Measurements from ENCODE around the gene SLC39A6. TPM values are rescaled to one million over a fixed set of nuclear protein-coding genes. Genes with fewer than 3 reads are reported as not detected.

The SLC39A6 gene
- total RNA-seq, 1 experiment from 2014 or later: 70.5 TPM

- ChIA-PET RAD21 (ENCODE audit: low non-redundant PET in 1 of 2, low total read pairs in 2 of 2, uncharacterized antibody in 2 of 2, unreplicated experiment in 2 of 2) (no interaction called here), CTCF (interaction anchor here (1.6 kb wide), 1 partner anchor 17 kb away, joined by 3 read pairs; no protein-coding TSS in a partner anchor), POLR2A (no interaction called here)
- Histone ChIP-seq H3K79me2 (ENCODE audit: insufficient read depth, low read length) (no peaks in the 10 kb centered on the region), H3K27ac (ENCODE audit: low read depth, low read length) (no peak overlapping the region), H3K36me3 (ENCODE audit: control insufficient read depth in 1 of 2, insufficient read depth in 2 of 2, low read length in 2 of 2) (no peaks in the 10 kb centered on the region), H3K9ac (ENCODE audit: low read length) (no peak overlapping the region), H3K4me2 (ENCODE audit: low read length) (no peak overlapping the region), H2AFZ (ENCODE audit: low read depth, low read length, poor library complexity, severe bottlenecking) (no peak overlapping the region), H3K9me2 (ENCODE audit: insufficient read depth) (no peaks in the 10 kb centered on the region), H4K20me1 (ENCODE audit: insufficient read depth) (no peaks in the 10 kb centered on the region), H3K4me3 (replicated peaks in 1 of 2; ENCODE audit: low read depth in 1 of 2, low read length in 2 of 2) (no peak overlapping the region), H3K9me3 (ENCODE audit: control insufficient read depth in 1 of 2, insufficient read depth in 1 of 2, low read depth in 1 of 2, low read length in 2 of 2) (no peaks in the 10 kb centered on the region), H3K4me1 (ENCODE audit: control insufficient read depth in 1 of 2, insufficient read depth in 2 of 2, low read length in 2 of 2) (no peaks in the 10 kb centered on the region), H3K27me3 (ENCODE audit: insufficient read depth, low read length) (no peaks in the 10 kb centered on the region)
- intact Hi-C loops (cut with micrococcal nuclease): no loop called here
- no TSS peak for BruUV-seq (replicated peaks)
- ATAC-seq: no peak
- TF ChIP-seq CTCF (IDR thresholded peaks at IDR 0.05 in 2 of 3, conservative IDR thresholded peaks at IDR 0.05 in 1 of 3; ENCODE audit: borderline replicate concordance in 1 of 3, insufficient read depth in 1 of 3, low read depth in 2 of 3, low read length in 2 of 3): no peak
- TF ChIP-seq RAD21 (IDR thresholded peaks at IDR 0.05; ENCODE audit: low read depth): no peak
- TF ChIP-seq CBX3 (IDR thresholded peaks at IDR 0.05; ENCODE audit: low read depth): no peak
- no peak for TF ChIP-seq TCF7L2 (IDR thresholded peaks at IDR 0.05; ENCODE audit: borderline replicate concordance, extremely low read depth, insufficient read depth, insufficient read length)
- no peak for TF ChIP-seq ZFX (IDR thresholded peaks at IDR 0.05)
- no peak for TF ChIP-seq ZNF274 (IDR thresholded peaks at IDR 0.05; ENCODE audit: low read depth, low read length)
- no peak for TF ChIP-seq EZH2phosphoT487 (IDR thresholded peaks at IDR 0.05; ENCODE audit: borderline replicate concordance)
- TF ChIP-seq EGR1 (IDR thresholded peaks at IDR 0.05; ENCODE audit: low read depth): no peak
- no peak for TF ChIP-seq POLR2A (IDR thresholded peaks at IDR 0.05; ENCODE audit: borderline replicate concordance, extremely low read depth, insufficient read depth, insufficient read length)
- TF ChIP-seq SIN3A (IDR thresholded peaks at IDR 0.05; ENCODE audit: low read depth): no peak
- no peak for TF ChIP-seq SP1 (IDR thresholded peaks at IDR 0.05; ENCODE audit: low read depth)
- TF ChIP-seq ZBTB33 (IDR thresholded peaks at IDR 0.05; ENCODE audit: extremely low read depth, insufficient replicate concordance, low read length): no peak
- no peak for TF ChIP-seq ATF3 (IDR thresholded peaks at IDR 0.05)
- no peak for TF ChIP-seq REST (IDR thresholded peaks at IDR 0.05; ENCODE audit: low read depth)
- TF ChIP-seq POLR2AphosphoS5 (IDR thresholded peaks at IDR 0.05; ENCODE audit: low read depth, low read length): no peak
- TF ChIP-seq MAX (IDR thresholded peaks at IDR 0.05): no peak
- TF ChIP-seq YY1 (IDR thresholded peaks at IDR 0.05; ENCODE audit: extremely low read depth, insufficient replicate concordance, low read depth, low read length): no peak
- no peak for TF ChIP-seq EZH2 (IDR thresholded peaks at IDR 0.05)
- DNase-seq (ENCODE audit: low read depth, low spot score): no peak
Measured at GRCh38 chr18:36078751-36079529, 50.2 kb downstream of the SLC39A6 start.

Measured in HCT116 (cell line).